ENCODE data around the gene NHLH2. TPM values are rescaled to one million over a fixed set of nuclear protein-coding genes. Genes with fewer than 3 reads are reported as not detected.

The NHLH2 gene
- polyA plus RNA-seq, 1 experiment: not detected

DNA sequence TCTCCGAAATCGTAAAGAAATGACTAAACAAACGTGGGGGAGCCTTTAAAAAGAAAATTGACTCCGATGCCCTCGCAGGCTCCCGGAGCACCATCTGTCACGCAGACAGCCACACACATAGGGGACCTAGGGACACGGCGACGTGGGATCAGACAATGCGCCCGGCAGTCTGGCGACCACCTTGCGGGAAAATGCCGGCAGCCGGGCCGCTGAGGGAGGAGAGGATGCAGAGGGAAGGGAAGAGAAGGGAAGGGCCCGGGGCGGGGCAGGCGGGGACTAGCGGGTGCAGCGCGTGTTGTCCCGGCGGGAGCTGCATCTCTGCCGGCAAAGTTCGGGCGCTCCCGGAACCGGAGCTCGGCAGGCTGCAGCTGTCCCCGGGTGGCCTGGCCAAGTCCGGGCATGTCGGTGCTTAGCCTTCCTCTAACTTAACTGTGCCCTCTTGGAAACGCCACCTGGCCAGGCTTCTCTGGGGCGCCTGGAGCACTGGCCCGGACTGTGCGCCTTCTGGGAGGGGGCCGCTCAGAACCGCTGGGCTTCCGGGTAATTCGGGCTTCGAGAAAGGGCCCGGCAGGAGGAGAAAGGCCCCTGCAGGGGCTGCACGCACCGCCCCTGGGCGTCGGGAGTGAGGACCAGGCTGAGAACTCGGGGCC, 1.8 kb downstream of the NHLH2 start:
- no peak for DNase-seq (ENCODE audit: low read depth, low spot score)
- Histone ChIP-seq H3K9me3 (ENCODE audit: control insufficient read depth, insufficient read depth, low read length) (peaks cover 7% of the 10 kb centered on the region; the same call in 1 of the 2 replicates), H3K4me3 (ENCODE audit: low read depth, low read length) (no peak overlapping the region), H3K27ac (ENCODE audit: low read depth, low read length) (no peak overlapping the region), H3K27me3 (ENCODE audit: control insufficient read depth, insufficient read depth, low read length) (peaks cover 53% of the 10 kb centered on the region)
- TF ChIP-seq, protein P1, sequence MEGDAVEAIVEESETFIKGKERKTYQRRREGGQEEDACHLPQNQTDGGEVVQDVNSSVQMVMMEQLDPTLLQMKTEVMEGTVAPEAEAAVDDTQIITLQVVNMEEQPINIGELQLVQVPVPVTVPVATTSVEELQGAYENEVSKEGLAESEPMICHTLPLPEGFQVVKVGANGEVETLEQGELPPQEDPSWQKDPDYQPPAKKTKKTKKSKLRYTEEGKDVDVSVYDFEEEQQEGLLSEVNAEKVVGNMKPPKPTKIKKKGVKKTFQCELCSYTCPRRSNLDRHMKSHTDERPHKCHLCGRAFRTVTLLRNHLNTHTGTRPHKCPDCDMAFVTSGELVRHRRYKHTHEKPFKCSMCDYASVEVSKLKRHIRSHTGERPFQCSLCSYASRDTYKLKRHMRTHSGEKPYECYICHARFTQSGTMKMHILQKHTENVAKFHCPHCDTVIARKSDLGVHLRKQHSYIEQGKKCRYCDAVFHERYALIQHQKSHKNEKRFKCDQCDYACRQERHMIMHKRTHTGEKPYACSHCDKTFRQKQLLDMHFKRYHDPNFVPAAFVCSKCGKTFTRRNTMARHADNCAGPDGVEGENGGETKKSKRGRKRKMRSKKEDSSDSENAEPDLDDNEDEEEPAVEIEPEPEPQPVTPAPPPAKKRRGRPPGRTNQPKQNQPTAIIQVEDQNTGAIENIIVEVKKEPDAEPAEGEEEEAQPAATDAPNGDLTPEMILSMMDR (IDR thresholded peaks at IDR 0.05; ENCODE audit: low read depth, low read length): no peak
- ChIA-PET POLR2A (no interaction called here), CTCF (no interaction called here)

GRCh38 chr1:115838431-115839028, 2.4 kb downstream of the NHLH2 start:
- POLR2A ChIA-PET: no interaction called here
- TF ChIP-seq, protein P1 (IDR thresholded peaks at IDR 0.05; ENCODE audit: low read depth, low read length): no peak
- CTCF ChIA-PET: no interaction called here
- no peak overlapping the region for H3K4me3 ChIP-seq (ENCODE audit: low read depth, low read length)
- H3K9me3 ChIP-seq (ENCODE audit: control insufficient read depth, insufficient read depth, low read length): peaks cover 7% of the 10 kb centered on the region; the same call in 1 of the 2 replicates
- no peak for DNase-seq (ENCODE audit: low read depth, low spot score)
- H3K27me3 ChIP-seq (ENCODE audit: control insufficient read depth, insufficient read depth, low read length): peaks cover 56% of the 10 kb centered on the region
- no peak overlapping the region for H3K27ac ChIP-seq (ENCODE audit: low read depth, low read length)

GRCh38 chr1:115837740-115838421, 3.0 kb downstream of the NHLH2 start:
- ChIA-PET CTCF (no interaction called here), POLR2A (no interaction called here)
- H3K27ac ChIP-seq (ENCODE audit: low read depth, low read length): no peak overlapping the region
- peaks cover 7% of the 10 kb centered on the region; the same call in 1 of the 2 replicates for H3K9me3 ChIP-seq (ENCODE audit: control insufficient read depth, insufficient read depth, low read length)
- no peak overlapping the region for H3K4me3 ChIP-seq (ENCODE audit: low read depth, low read length)
- peaks cover 56% of the 10 kb centered on the region for H3K27me3 ChIP-seq (ENCODE audit: control insufficient read depth, insufficient read depth, low read length)
- TF ChIP-seq, protein P1 (IDR thresholded peaks at IDR 0.05; ENCODE audit: low read depth, low read length): no peak
- DNase-seq (ENCODE audit: low read depth, low spot score): no peak

DNA sequence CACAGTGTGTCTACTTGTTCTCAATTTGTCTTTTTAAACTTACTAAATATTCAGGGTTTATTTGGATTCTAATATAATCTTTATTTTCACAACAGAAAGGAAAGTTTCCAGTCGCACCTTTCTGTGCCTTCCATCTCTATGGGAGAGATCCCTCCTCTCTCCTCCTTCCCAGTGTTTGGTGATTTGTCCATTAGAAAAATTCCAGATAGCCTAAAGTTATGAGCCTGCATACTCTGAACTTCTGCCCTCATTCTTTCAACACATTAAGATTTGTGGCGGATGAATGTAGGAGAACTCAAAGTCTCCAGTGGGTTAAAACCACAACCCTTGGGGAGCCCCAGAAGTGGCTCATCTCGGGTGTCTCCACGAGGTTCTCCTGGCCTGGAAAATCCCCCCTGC, 3.6 kb downstream of the NHLH2 start:
- TF ChIP-seq, protein P1 (IDR thresholded peaks at IDR 0.05; ENCODE audit: low read depth, low read length): no peak
- peaks cover 53% of the 10 kb centered on the region for H3K27me3 ChIP-seq (ENCODE audit: control insufficient read depth, insufficient read depth, low read length)
- peaks cover 7% of the 10 kb centered on the region; the same call in 1 of the 2 replicates for H3K9me3 ChIP-seq (ENCODE audit: control insufficient read depth, insufficient read depth, low read length)
- no peak overlapping the region for H3K27ac ChIP-seq (ENCODE audit: low read depth, low read length)
- H3K4me3 ChIP-seq (ENCODE audit: low read depth, low read length): no peak overlapping the region
- no peak for DNase-seq (ENCODE audit: low read depth, low spot score)
- ChIA-PET CTCF (no interaction called here), POLR2A (no interaction called here)

- ChIA-PET CTCF (no interaction called here), POLR2A (no interaction called here)
- TF ChIP-seq, protein P1 (IDR thresholded peaks at IDR 0.05; ENCODE audit: low read depth, low read length): no peak
- H3K9me3 ChIP-seq (ENCODE audit: control insufficient read depth, insufficient read depth, low read length): no peaks in the 10 kb centered on the region
- H3K4me3 ChIP-seq (ENCODE audit: low read depth, low read length): no peak overlapping the region
- no peak for DNase-seq (ENCODE audit: low read depth, low spot score)
- peaks cover 28% of the 10 kb centered on the region for H3K27me3 ChIP-seq (ENCODE audit: control insufficient read depth, insufficient read depth, low read length)
- no peak overlapping the region for H3K27ac ChIP-seq (ENCODE audit: low read depth, low read length)
These were observed 7.1 kb downstream of the NHLH2 start for GRCh38 chr1:115833856-115834255.
